Islet precursor cell (in vitro differentiated cells): ENCODE results near the gene CYTH2.

ENCODE experiments used
- DNase-seq: peaks from one replicate; pipeline ENCODE4 v3.0.0-alpha.2; 2018

CYTH2 gene

DNA sequence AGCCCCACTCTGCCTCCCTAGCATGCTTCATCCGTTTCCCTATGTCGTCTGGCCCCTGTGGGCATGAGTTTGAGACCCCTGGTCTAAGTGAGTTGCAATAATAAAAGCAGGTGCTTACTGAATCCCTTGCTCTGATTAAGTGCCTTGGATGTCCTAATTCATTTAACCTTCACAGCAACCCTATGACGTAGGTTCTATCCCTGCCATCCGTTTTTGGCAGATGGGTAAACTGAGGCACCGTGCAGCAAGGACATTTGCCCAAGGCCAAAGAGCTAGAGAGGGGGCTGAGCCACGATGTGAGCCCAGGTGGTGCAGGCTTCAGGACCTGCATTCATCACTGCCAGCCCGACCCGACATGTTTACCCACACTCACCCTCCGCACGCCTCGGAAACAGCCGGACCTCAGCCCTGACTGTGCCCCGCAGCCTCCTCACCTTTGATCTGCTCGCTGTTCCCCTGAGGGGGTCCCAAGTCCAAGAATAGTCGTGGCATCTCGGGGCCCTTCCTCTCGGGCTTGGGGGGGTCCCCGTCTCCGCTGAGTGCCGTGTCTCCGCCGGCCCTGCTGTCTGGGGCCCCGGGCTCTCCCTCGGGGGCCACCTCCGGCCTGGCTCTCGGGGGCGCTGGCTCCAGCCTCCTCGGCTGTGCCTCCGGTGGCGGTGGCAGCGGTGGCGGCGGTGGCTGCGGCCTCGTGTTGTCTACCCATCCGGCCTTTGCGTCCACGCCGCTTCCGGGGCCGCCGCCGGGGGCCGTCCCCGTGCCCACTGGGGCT lies 28.0 kb downstream of the CYTH2 start:
- DNase-seq: no peak

- no peak for DNase-seq
Observed at GRCh38 chr19:48497728-48498594, 28.8 kb downstream of the CYTH2 start.

DNA sequence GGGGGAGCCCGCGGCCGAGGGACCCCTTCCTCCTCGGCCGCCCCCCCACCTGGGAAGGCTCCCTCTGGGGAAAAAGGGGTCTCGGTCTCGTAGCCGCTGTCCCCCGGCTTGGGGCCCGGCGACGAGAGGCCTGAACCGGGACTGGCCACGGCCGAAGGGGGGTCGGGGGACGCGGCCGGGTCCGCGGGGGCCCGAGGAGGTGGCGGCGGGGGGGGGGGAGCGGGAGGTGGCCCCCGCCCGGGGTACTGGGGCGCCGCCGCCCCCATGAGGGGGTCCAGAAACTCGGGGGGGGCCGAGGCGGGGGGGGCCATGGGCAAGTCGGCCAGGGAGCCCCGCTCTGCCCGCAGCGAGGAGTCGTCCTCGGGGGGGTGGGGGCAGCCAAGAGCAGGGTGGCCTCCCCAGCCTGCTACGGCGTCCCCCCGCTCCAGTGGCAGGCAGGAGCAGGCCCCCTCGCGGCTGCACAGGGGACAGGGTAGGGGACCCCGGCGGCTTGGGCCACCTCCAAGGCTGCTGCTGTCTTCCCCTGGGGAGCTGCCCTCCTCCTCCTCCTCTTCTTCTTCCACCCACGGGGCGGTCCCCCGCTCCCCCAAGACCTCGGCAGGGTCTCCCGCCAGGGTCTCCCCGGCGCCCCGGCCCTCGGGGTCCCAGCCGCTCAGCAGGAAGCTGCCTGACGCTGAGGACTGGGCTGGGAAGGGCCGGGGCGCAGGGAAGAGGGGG lies 29.6 kb downstream of the CYTH2 start:
- DNase-seq: no peak

GRCh38 chr19:48499316-48500090 lies 30.3 kb downstream of the CYTH2 start:
- DNase-seq: no peak

DNA sequence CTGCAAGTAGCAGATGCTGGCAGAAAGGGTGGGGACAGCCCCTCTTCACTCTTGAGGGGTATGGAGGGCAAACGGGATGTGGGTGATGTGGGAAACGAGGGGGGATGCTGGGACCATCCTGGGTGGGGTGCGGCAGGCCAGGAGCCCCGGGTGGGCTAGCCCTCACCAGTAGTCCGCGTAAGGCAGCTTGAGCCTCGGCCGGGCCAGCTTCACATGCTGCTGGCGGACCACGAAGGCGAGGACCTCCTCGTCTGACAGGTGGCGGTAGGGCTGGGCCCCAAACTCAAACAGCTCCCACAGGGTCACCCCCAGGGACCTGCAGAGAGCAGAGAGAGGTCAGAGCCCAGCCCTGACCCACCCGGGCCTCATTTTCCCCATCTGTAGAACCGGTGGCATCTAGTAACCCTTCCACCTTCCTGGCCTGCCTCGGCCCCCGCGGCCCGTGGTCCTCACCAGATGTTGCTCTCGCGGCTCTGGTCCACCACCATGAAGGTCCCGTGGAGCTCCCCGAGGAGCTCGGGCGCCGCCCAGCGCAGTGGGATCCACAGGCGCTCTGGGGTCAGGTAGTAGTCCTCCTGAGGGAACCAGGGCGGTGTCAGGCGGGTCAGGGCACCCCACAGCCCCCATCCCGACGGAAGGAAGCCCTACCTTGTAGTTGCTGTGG lies 31.8 kb downstream of the CYTH2 start:
- peak; percentile 52 for DNase-seq

DNA sequence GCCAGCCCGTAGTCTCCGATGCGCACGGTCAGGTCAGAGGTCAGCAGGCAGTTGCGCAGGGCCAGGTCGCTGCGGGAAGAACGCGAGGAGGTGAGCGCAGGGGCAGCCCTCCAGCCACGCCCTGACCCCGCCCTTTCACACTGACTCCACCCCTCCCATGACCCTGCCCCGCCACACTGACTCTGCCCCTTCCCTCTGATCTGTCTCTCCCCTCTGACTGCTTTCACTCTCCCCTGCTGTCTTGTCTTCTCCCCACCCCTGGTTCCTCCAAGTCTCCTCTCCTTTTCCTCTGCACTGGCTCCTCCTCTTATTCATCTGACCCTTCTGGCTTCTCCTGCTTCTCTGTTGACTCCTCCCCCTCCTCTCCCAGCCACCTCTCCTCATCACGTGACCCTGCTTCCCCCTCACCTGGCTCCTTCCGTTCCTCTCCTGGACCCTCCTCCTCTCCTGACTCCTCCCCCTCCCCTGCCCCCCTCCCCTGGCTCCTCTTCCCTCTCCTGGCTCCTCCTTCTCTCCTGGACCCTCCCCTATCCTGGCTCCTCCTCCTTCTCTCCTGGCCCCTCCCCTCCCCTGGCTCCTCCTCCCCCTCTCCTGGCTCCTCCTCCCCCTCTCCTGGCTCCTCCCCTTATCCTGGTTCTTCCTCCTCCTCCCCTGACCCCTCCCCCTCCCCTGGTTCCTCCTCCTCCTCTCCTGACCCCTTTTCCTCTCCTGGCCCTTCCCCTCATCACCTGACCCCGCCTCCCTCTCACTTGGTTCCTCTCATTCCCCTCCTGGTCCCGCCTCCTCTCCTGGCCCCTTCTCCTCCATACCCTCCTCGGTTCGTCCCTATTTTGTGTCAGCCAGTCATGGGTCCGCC lies 32.6 kb downstream of the CYTH2 start:
- DNase-seq: peak; percentile 100

DNA sequence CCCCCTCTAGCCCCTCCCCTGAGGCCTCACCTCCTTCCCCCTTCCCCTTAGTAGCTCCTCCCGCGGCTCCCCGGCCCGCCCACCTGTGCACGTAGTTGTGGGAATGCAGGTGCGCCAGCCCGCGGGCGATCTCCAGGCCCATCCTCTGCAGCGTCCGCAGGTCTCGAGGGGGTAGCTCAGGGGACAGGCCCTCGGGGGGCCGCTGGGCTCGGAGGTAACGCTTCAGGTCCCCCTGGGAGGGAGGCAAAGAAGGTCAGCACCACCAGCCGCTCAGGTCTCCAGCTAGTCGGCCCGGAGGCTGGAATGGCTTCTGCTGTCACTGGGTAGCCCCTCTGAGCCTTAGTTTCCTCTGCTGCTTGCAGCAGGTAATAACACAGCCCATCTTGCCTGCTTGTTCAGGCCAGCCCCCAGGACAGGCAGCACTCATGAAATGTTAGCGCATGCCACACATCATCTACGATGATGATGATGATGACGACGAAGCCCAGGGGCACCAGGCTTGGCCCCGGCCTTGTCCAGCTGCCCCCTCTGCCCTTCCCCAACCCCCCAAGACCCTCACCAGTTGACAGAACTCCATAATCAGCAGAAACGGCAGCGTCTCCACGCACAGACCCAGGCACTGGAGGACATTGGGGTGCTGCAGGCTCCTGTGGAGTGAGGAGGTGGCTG lies 33.3 kb downstream of the CYTH2 start:
- no peak for DNase-seq

GRCh38 chr19:48506138-48506733 lies 37.1 kb downstream of the CYTH2 start:
- DNase-seq: peak; percentile 55

GRCh38 chr19:48507911-48508439 lies 38.8 kb downstream of the CYTH2 start:
- DNase-seq: no peak

- peak; percentile 44 for DNase-seq
Observed at GRCh38 chr19:48508729-48509411, 39.7 kb downstream of the CYTH2 start.

GRCh38 chr19:48509467-48510194 lies 40.5 kb downstream of the CYTH2 start:
- DNase-seq: peak; percentile 57

DNA sequence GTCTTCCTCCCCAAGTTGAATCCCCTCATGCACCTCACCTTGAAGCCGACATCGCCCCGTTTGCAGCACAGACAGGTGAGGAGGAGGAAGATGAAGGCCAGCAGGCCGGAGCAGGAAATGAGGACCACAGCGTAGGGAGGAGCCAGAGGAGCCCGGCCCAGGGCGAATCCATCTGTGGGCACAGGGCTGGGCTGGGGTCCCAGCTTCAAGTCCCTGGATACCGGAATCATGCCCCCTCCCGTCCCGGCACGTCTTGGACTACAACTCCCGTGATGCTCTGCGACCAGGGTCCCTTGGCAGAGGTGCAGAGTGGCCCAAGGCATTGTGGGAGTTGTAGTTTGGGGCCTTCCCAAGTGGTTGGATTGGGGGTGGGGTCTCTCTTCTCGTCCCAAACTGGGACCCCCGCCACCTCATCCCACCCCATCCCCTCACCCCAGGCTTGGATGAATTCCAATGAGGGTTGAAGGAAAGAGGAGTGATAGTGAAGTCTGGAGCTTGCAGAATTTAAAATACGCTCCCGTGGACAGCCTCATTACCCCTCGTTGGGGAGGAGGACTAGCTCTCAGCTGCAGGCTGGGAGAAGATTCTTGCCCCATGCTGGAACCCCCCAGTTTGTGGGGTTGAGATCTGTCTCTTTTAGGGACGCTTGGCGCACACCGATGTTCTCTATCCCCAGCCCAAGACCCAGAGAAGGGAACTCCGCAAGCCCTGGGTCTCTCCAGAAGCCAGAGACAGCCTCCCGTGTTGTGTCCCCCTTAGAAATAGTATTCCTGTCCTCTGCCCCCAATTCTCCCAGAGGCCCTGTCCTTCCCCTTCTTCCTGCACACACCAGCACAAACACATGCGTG lies 41.5 kb downstream of the CYTH2 start:
- DNase-seq: peak; percentile 77

- DNase-seq: no peak
Observed at GRCh38 chr19:48511321-48511731, 42.2 kb downstream of the CYTH2 start.

GRCh38 chr19:48511800-48512503 lies 42.8 kb downstream of the CYTH2 start, which contains the start of gene LMTK3:
Gene LMTK3, minus strand, starts transcription at chr19:48511835. Its CDS starts 259 bp downstream, at chr19:48511576.
- no peak for DNase-seq

- DNase-seq: no peak
Observed at GRCh38 chr19:48512504-48513288, 43.5 kb downstream of the CYTH2 start.
